ENCODE results near the gene MSANTD2.

MSANTD2 gene

DNA sequence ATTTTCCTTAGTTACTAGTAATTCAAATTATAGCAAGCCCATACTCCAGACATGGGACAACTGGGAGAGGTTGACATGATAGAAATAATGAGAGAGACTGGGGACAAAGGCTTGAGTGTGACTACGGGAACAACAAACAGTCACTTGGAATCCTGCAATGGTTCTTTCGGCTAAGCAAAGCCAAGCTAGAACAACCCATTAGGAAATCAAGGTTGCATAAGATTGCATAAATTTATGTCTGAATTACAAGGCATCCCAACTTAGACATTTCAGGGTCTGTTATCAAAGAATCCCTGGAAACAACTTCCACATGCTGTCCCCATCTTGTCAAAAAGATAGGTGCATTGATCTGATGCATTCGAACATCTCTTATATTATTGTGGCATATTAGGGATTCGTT is 70.6 kb downstream of the MSANTD2 start:
- TF ChIP-seq, protein P1, sequence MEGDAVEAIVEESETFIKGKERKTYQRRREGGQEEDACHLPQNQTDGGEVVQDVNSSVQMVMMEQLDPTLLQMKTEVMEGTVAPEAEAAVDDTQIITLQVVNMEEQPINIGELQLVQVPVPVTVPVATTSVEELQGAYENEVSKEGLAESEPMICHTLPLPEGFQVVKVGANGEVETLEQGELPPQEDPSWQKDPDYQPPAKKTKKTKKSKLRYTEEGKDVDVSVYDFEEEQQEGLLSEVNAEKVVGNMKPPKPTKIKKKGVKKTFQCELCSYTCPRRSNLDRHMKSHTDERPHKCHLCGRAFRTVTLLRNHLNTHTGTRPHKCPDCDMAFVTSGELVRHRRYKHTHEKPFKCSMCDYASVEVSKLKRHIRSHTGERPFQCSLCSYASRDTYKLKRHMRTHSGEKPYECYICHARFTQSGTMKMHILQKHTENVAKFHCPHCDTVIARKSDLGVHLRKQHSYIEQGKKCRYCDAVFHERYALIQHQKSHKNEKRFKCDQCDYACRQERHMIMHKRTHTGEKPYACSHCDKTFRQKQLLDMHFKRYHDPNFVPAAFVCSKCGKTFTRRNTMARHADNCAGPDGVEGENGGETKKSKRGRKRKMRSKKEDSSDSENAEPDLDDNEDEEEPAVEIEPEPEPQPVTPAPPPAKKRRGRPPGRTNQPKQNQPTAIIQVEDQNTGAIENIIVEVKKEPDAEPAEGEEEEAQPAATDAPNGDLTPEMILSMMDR (IDR thresholded peaks at IDR 0.05; ENCODE audit: low read depth, low read length) = no peak
- no peak for DNase-seq (ENCODE audit: extremely low read depth, low read depth)

DNA sequence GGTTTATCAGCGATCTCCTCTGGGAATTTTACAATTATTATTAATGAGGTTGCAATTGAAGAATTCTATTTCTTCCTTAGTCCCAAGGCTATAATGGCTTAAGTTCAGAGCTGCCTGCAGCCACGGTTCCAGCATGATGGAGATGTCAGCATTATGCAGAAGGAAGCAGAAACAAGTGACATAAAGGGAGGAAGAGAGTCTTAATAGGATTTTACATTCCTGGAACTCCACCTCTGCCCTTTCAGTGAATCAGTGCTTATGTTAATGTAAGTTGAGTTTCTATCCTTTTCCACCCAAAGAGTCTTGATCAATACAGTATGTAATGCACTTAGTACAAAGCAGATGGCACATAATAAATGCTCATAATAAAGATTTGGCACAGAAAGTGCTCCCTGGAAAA is 72.1 kb downstream of the MSANTD2 start:
- DNase-seq (ENCODE audit: extremely low read depth, low read depth) = no peak
- TF ChIP-seq, protein P1 (IDR thresholded peaks at IDR 0.05; ENCODE audit: low read depth, low read length) = no peak

DNA sequence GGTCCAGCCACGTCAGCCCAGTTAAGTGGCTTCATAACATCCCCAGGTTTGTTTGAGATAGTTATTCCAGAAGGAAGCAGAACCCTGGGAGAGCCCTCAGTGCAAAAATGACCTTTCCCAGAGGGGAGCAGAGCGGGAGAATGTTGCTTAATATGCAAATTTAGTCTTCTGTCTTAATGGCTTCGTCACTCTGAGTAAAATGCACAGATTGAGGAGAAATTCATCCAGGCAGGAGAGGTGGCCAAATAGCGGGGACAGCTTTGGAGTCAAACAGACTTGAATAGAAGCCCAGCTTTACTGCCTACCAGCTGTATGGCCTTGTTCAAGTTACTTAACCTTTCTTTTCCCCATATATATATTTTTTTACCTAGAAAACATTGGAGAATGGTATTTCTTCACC is 72.7 kb downstream of the MSANTD2 start:
- DNase-seq (ENCODE audit: extremely low read depth, low read depth) = no peak
- TF ChIP-seq, protein P1 (IDR thresholded peaks at IDR 0.05; ENCODE audit: low read depth, low read length) = no peak

DNA sequence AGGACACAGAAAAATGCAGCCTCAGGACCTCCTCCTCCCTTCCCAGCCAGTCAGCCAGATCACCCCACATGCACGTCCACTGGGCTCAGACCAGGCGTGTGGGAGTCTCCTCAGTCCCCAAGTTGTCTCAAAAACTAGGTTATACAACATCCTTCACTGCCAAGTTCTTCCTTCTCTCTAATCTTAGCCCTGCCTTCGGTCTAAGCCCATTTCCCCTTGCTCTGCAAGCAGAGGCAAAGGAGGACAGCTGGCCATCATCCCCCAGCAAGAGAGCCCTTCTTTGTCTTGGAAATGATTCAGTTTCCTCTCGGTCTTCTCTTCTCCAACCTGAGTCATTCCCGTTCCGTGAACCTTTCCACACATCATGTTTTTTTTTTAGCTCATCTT is 74.5 kb downstream of the MSANTD2 start:
- TF ChIP-seq, protein P1 (IDR thresholded peaks at IDR 0.05; ENCODE audit: low read depth, low read length) = no peak
- DNase-seq (ENCODE audit: extremely low read depth, low read depth) = no peak

DNA sequence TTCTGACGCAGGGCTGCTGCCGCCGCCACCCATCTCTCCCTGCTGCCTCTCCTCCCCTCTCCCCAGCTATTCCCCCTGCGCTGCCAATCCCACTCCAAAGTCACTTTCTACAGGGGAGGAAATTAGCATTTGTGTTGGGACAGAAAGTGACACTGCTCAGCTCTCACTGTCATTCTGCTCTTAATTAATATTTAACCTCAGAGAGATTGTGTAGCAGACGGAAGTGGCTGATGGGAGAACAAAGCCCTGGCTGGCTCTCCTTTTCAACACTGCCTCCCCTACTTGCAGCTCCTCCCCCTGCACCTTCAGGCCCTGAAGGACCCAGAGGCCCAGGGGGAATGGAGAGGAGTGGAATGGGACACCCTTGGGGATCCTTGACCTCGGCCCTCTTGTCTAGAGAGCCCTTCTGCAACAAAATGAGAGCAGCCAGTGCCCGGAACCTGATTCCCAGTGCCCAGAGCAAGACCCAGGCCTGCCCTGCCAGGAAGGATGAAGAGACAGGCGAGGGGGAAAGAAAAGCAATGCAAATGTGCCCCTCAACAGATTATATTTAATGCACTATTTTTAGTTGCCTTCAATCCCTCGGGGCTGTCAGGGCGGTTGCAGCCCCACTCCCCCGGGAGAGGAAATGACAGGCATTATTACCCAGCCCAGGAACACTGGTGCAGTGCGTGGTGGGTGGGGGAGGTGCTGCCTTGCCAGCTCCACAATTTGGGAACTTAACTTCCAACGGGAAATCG is 75.1 kb downstream of the MSANTD2 start:
- no peak for DNase-seq (ENCODE audit: extremely low read depth, low read depth)
- TF ChIP-seq, protein P1 (IDR thresholded peaks at IDR 0.05; ENCODE audit: low read depth, low read length) = no peak

DNA sequence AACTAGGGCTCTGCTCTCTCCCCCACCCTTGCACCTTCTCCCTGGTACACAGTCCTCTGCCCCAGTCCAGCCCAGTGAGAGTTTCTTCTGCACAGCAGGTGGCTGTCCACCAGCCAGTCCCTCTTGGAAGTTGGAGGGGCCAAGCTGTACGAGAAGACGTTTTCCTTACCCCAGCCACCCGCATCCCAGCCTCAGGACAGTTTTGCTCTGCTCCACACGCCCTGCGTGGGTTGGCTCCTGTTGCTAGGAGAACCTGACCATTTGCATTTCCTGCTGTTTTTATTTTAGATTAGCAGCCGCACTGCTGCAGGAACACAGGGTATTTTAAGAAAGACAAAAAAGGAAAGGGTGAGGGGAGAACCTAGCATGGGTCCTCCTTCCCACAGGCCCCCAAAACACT is 78.0 kb downstream of the MSANTD2 start:
- TF ChIP-seq, protein P1 (IDR thresholded peaks at IDR 0.05; ENCODE audit: low read depth, low read length) = no peak
- no peak for DNase-seq (ENCODE audit: extremely low read depth, low read depth)

DNA sequence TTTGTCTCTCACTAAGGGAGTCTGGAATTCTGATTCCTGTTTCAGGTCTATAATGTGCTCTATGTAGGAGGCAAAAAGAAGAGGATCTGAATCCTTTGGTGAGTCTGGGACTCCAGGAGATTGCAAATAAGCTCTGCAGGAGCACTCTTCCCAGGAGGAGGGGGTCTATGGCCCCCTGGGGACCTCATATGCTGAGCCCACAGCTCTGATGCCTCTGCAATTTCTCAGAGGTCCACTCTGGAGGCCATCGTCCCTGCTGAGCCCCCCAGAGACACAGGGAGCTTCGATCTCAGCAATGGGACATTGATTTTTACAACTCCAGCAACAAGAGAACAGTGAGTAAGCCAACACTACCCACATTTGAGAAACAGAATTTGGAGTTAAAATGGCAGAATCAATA is 80.7 kb downstream of the MSANTD2 start:
- no peak for DNase-seq (ENCODE audit: extremely low read depth, low read depth)
- TF ChIP-seq, protein P1 (IDR thresholded peaks at IDR 0.05; ENCODE audit: low read depth, low read length) = no peak

Data from AG09319 (cell line).